T-helper 9 cell (primary cell): ENCODE measurements around the gene HOXD8.

Experiments
- DNase-seq: peaks from one replicate; pipeline ENCODE4 v3.0.0-alpha.2; 2020

HOXD8 gene

GRCh38 chr2:176147800-176148496 lies 18.4 kb downstream of the HOXD8 start:
- no peak for DNase-seq

GRCh38 chr2:176148751-176149421 lies 19.4 kb downstream of the HOXD8 start:
- DNase-seq: no peak

GRCh38 chr2:176149481-176149938 lies 20.0 kb downstream of the HOXD8 start:
- DNase-seq: no peak

GRCh38 chr2:176149939-176150583 lies 20.6 kb downstream of the HOXD8 start:
- DNase-seq: no peak

- DNase-seq: no peak
Observed at GRCh38 chr2:176150584-176151441, 21.3 kb downstream of the HOXD8 start.

GRCh38 chr2:176151442-176152287 lies 22.2 kb downstream of the HOXD8 start, which contains the start of gene HOXD4:
Gene HOXD4 (plus strand): TSS chr2:176151550. CDS start chr2:176151634, 84 bp downstream.
- no peak for DNase-seq

GRCh38 chr2:176152350-176153181 lies 23.1 kb downstream of the HOXD8 start:
- DNase-seq: no peak

- no peak for DNase-seq
Observed at GRCh38 chr2:176154576-176155252, 25.2 kb downstream of the HOXD8 start.

- no peak for DNase-seq
Observed at GRCh38 chr2:176155356-176156044, 26.0 kb downstream of the HOXD8 start.

- DNase-seq: no peak
Observed at GRCh38 chr2:176156301-176156806, 26.8 kb downstream of the HOXD8 start.

- no peak for DNase-seq
Observed at GRCh38 chr2:176156807-176157498, 27.4 kb downstream of the HOXD8 start, which contains the start of gene HOXD3. Gene HOXD3 (plus strand): TSS chr2:176157307. CDS start chr2:176169115, 11,808 bp downstream.

- DNase-seq: no peak
Observed at GRCh38 chr2:176157499-176158185, 28.1 kb downstream of the HOXD8 start.

- no peak for DNase-seq
Observed at GRCh38 chr2:176158186-176158591, 28.7 kb downstream of the HOXD8 start.

- no peak for DNase-seq
Observed at GRCh38 chr2:176158855-176159662, 29.6 kb downstream of the HOXD8 start.

GRCh38 chr2:176159663-176160250 lies 30.3 kb downstream of the HOXD8 start:
- DNase-seq: no peak

- DNase-seq: no peak
Observed at GRCh38 chr2:176160251-176160985, 30.9 kb downstream of the HOXD8 start.
